ENCODE results near the gene PARVB.

Gene PARVB

DNA sequence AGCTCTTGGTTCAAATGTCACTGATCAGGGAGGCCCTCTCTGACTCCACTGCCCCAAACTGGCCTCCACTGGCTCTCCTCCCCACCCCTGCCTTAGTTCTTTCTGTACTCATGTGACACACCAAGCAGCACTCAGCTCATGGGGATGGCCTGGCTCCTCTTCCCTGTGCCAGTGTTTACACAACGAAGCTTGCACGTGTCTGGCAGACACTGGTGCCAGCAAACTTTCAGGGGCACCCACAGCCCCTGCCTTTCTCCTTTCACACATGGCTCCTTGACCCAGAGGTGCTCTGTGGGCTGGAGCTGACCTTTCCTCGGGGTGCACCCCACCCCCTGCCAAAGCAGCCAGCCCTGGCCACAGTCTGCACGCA lies 119.0 kb downstream of the PARVB start:
- no peak for DNase-seq

DNA sequence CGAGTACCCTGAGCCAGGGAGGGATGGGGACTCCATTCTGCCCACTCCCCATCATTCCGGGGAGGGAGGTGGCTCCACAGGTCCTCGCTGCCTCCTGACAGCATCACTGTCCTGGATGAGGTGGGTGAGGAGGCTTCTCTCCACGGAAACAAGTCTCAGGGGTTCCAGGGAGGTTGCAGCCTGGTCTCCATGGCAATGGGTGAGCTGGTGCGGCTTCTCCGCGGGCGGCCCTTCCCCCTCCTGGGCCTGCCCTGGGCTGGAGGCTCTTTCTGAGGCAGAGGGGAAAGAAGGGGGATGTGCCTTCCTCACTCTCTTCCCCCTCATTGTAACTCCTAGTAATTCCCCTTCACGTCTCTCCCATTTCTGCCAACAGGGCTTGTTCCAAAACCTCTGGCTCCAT lies 119.5 kb downstream of the PARVB start:
- DNase-seq: no peak

DNA sequence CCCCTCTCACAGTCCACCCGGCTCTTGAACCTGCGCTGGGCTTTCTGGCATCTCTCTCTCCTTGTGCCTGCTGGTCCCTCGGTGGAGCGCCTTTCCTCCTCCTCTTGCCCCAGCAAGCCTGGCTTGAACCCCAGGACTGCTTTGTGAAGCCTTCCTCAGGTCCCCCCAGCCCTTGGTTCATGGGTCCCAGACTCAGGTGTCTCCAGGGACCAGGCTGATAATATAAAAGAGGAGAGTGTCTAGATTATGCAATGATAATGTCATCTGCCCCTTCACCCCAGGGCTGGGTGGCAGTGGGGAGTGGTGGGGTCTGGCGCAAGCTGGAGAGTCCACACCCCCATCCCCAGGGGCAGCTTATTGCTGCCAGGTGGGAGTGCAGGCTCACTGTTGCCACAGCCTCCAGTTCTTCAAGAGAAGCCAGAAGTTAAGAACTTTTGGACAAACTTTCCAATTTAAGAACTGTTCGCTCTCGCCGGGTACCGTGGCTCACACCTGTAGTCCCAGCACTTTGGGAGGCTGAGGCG lies 120.0 kb downstream of the PARVB start:
- no peak for DNase-seq

DNA sequence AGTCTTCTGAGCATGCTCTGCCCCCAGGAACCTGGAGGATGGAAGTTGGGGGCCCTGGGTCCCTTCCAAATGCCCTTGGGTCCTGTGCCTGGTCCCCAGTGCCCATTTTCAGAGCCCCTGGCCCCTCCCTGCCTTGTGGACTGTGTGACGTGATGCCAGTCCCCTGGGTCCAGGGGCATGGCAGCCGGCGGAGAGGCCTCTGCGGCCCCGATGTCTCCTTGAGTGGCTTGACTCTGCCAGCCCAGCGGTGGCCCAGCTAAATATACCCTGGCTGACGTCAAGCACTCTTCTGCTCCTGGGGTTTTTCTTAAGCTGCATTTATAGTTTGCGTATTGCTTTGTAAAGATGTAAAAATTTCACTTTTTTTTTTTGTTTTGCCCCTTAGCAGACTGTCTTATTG lies 121.4 kb downstream of the PARVB start:
- DNase-seq: no peak

DNA sequence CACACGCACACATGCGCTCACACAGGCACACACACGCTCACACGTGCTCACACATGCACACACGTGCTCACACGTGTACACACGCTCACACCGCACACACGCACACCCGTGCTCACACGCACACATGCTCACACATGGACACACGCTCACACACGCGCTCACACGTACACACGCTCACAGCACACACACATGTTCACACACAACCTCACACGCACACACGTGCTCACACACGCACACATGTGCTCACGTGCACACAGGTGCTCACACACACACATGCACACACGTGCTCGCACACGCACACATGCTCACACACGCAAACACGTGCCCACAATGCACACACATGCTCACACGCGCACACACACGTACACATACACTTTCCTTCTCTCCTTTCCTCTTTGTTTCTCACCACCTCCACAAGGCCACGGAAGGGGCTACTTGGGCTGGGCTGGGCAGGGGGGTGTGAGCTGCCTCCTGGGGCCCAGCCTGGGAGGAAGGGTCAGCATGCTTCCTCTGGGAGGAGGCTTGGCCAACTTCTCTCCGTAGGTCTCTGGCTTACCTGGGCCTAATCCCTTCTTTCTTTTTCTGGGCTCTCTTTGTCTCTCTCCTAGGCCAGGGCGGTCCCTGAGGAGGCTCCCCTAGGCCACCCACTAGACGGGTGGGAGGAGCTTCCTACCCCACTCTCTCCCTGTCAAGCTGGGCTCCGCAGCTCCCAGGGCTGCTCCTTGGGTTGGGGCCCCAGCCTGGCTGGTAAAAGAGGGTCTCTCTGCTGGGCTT lies 122.2 kb downstream of the PARVB start:
- no peak for DNase-seq

DNA sequence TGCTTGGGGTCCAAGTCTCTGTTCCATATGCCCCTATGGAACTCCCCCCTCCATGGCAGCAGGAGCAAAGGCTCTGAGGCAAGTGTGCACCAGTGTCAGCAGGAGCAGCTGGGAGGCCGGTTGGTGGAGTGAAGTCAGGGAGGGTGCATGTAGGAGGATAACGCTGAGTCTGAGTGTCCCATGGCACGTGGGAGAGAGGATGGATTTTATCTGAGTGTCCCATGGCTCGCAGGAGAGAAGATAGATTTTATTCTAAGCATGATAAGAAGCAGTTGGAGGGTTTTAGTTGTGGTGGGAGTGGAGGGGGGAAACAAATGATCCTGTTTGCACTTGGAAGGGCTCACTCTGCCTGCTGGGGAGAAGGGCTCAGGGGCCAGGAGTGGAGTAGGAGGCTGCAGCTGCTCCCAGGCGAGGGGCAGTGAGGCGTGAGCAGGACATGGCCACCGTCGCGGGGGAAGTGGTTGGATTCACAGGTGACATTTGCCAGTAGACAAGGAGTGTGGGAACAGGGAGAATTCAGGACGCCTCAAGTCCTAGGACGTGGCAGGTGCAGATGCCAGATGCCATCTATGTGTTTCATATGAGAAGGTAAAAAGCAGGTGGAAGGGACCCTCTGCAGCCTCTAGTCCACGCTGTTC lies 123.0 kb downstream of the PARVB start:
- no peak for DNase-seq

DNA sequence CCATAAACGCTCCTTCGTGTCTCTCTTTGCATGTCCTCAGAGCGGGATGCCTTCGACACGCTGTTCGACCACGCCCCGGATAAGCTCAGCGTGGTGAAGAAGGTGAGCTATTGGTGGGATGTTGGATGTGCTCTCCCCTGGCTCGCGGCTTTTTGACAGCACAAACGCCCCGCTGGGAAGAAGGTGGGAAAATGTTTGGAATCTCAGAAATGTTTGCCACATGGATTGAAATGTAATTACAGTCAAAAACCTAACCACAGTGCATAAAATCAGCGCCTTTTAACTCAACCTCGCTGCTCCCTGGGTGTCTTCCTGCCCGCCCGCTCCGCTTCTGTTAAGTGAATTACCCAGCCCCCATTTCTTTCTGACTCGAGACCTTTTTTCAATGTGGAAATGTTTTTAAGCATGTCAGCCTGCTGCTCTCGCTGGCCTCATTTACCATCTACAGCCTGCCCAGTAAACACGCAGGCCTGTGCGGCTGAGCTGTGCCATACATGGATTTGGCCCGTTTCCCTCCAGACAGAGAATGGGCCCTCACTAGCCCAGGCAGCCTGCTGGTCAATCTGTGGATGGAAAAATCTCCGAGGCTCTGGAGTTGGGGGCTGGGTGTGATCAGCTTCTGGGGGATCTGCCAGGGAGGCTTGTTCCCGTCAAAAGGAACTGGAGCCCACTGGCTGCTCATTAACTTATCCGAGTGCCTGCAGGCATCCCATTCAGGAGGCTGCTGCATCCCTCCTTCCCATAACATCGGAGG lies 123.9 kb downstream of the PARVB start:
- no peak for DNase-seq

DNA sequence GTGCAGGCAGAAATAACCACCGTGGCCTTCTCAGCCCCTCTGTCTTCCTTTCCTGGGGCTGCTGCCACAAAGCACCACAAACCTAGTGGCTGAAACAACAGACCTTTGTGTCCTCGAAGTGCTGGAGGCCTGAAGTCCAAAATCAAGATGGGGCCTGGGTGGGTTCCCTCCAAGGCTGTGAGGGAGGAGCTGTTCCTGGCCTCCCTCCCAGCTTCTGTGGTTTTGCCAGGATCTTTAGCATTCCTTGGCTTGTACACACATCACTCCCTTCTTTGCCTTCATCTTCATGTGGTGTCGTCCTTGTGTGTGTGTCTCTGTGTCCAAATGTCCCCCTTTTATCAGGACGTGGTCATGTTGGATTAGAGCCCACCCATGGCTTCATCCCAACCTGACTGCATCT lies 127.6 kb downstream of the PARVB start:
- DNase-seq: no peak

DNA sequence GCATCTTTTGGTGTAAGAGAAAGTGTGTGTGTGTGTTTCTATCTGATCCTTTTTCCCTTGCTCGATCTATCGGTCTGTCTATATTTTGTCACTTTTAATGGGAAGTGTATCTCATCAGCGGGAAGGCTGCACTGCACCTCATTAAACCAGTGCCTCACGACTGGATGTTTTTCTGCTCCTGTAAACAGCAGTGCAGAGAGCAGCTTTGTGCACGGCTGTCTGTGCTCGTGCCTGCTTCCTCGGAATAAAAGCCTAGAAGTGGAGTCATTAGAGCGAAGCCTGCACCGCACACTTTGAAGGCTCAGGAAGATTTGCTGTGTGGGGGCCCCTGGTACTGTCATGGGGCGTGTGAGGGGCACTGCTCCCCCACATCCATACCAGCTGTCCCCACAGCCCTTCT lies 129.6 kb downstream of the PARVB start:
- DNase-seq: no peak

DNA sequence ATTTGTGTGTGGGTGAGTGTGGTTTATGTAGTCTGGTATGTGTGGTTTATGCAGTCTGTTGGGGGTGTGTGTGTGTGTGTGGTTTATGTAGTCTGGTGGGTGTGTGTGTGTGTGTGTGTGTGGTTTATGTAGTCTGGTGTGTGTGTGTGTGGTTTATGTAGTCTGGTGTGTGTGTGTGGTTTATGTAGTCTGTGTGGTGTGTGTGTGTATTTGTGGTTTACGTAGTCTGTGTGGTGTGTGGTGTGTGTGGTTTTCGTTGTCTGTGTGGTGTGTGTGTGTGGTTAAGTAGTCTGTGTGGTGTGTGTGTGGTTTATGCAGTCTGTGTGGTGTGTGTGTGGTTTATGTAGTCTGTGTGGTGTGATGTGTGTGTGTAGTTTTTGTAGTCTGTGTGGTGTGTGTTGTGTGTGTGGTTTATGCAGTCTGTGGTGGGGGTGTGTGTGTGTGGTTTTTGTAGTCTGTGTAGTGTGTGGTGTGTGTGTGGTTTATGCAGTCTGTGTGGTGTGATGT lies 130.4 kb downstream of the PARVB start:
- peak; percentile 9 for DNase-seq

DNA sequence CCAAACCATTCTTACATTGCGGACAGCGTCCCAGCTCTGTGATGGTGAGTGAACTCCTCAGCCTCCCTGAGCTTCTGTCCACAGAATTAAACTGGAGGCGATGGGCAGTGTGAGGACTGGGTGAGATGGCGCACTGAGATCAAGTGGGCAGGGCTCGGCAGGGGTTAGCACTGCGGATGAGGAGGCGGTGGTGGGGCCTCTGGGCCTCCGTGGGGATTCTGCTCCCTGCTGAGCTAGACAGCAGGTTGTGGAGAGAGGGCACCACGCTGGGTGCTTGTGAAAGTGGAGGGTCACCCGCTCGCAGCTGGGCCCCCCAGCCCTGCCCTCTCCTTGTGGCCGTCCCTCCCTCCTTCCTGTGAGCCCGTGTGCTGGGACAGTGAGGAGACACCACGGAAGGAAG lies 131.0 kb downstream of the PARVB start:
- no peak for DNase-seq

DNA sequence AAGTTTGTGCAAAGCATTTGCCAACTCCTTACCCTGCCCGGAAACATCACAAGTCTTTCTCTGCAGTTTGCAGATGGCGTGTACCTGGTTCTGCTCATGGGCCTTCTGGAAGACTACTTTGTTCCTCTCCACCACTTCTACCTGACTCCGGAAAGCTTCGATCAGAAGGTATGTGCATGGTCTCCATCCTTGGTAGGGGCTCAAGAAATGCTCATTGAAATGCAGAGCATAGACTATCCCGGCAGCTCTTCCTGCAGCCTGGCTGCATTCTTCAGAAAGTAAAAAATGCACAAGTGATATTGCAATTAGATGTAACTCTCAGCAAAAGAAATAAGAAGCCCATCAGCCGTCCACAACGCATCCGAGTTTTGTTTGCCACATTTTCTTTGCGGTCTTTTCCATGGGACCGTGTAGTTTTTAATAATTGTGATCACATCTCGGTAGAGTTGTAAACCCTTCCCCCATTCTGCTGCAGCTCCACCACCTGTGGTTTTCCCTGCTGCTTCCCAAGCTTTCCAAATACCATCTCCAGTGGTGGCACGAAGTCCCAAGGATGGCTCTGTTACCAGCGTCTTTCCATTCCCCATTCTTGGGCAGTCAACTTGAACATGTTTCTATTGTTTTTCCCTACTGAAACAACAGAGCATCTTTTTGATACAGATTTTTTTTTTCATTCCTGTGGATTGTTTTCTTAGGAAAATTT lies 134.0 kb downstream of the PARVB start:
- no peak for DNase-seq

DNA sequence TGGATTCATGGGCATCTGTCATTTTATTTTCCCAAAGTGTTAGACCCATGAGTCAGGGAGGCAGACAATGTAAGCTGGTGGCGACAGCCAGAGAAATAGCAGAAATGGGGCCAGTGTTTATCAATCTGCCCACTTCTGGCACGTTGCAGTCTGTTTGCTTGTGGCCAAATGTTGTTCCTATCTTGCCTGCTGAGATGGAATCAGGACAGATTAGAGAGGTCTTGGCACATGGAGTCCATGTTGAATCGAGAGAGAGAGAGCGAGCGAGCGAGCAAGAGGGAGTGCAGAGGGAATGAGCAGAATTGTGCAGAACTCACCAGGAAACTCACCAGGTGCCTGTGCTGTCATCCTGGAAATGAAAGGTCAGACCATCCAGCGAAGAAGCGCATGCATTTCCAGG lies 134.7 kb downstream of the PARVB start:
- DNase-seq: no peak

DNA sequence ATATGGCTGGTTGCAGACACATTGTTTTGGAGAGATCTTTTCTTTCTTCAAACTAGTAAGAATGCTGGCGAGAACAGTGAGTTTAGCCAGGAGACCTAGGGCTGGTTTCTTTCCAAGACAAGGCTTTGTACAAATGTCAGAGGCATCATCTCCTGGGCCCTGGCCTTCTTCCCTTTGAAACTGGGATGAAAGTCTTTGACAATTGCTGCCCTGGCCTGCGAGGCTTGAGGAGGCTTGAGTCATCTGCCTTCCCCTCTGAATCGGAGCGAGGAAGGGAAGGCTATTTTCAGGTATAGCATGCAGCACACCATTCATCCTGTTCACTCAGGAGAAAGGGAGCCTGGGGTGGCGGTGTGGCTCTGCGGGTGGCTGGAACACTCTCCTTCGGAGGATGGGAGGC lies 135.1 kb downstream of the PARVB start:
- no peak for DNase-seq

DNA sequence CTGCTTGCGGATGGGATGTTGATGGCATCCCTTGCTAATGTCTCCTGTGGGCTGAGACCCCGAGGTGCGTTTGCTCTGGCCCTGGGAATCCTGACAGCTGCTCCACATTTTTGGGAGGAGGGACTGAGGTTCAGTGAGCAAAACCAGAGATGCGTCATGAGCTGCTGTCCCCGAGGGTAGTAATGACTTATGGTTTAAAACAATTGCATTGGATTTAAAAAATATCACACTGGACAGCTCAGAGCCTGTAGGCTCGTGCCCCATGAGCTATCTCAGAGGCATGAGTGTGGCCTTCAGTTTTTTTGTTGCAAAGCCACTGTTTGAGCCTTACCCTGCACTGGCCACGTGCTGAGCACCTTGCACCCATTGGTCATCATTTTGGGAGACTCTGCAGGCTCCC lies 135.7 kb downstream of the PARVB start:
- no peak for DNase-seq

DNA sequence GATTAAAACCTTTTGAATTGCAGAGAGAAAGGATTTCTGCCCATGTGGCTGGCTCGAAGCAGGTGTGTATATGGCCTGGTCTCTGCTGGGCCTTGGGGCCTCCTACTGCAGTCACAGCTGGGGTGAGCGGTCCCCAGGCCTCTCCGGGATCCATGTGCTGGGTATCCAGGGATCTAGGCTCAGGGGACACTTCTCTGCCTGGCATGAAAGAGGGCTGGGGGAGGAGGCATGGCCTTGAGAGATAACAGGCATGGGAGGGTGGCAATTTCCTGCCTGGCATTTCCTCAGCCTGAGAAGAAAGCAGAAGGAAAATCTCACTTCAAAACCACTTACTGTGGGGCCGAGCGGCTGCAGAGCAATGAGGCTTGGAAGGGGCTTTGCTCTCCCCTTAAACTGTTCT lies 136.3 kb downstream of the PARVB start:
- DNase-seq: no peak

DNA sequence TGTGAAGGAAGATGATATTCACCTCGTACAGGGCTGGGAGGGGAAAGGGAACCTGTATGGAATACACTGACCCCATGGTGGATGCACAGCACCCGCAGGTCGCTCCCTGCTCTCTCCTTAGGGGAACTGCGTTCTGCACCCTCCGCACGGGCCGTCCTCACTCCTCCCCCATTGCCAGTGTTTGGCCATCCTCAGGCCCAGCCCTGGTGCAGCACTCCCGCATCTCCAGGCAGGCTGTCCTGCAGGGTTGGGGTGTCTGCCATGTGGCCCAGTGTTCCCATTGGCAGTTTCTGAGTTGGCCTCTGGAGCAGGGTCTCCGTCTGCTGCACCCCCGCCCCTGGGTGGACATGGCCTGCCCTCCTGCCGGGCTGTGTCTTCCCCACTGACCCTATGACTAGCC lies 137.6 kb downstream of the PARVB start:
- no peak for DNase-seq

DNA sequence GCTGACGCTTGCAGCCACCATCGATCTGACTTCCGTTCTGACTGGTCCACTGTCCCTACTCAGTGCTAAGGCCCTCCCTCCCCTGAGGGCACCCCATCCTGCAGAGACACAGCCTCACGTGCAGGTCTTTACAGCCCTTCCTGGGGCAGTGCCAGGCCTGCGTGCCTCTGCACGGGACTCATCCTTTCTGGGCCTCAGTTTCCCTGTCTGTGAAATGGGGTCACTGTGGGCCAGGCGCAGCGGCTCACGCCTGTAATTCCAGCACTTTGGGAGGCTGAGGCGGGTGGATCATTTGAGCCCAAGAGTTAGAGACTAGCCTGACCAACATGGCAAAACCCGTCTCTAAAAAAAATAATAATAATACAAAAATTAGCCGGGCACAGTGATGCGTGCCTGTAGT lies 138.9 kb downstream of the PARVB start:
- DNase-seq: no peak

DNA sequence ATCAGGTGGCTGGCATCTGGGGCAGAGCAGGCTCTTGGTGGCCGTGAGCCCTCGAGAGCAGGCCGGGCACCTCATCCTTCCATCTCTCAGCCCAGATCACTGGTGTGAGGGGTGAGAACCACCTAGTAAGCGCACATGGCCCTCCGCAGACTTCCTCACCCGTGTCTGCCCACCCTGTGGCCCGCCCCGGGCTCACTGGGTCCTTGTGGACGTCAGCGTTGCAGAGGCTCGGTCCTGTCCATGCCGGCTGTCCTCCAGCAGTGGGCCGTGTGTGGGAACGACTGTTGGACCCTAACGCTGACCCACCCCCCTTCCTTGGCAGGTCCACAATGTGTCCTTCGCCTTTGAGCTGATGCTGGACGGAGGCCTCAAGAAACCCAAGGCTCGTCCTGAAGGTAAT lies 139.4 kb downstream of the PARVB start:
- DNase-seq: no peak

DNA sequence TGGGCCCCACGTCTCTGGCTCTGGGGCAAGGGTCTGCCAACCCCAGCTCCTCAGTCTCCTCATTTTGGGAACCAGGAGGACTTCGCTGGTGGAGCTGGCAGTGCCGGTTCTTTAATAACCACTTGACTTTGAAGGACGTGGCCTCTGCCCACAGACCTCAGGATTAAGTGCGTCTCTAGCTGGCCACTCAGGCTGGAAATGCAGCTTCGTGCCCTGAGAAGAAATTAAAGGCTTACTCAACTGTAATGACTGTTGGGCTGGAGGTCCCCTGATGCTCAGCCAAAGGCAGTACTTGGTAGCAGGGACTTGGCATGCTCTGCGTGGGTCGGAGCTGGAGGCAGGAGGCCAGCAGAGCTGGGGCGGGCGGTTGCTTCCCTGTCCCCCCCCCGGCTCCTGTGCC lies 139.9 kb downstream of the PARVB start:
- no peak for DNase-seq

DNA sequence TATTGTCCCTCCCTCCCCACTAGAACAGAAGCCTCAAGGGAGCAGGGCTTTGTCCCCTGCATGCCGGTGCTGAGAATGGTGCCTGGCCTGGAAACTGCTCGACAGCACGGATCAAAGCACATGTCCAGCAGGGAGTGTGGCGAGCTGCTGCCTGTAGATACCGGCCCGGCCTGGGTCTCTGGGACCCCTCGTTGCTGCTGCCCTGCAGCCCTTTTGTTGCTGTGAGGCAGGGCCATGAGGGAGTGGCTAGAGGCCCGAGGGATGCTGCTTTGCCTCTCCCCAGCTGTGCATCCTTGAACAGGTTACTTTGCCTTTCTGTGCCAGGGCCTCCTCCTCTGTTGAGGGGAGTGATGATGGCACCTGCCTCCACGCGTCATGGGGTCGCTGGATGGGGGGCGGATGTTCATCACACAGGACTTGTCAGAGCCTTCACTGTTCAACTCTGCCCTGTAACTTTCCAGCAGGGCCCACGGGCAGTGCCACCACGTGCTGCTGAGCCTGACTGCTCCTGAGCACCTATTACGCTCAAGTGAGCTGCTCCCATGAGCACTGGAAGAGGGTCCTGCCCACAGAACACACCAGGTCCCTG lies 141.3 kb downstream of the PARVB start:
- no peak for DNase-seq

DNA sequence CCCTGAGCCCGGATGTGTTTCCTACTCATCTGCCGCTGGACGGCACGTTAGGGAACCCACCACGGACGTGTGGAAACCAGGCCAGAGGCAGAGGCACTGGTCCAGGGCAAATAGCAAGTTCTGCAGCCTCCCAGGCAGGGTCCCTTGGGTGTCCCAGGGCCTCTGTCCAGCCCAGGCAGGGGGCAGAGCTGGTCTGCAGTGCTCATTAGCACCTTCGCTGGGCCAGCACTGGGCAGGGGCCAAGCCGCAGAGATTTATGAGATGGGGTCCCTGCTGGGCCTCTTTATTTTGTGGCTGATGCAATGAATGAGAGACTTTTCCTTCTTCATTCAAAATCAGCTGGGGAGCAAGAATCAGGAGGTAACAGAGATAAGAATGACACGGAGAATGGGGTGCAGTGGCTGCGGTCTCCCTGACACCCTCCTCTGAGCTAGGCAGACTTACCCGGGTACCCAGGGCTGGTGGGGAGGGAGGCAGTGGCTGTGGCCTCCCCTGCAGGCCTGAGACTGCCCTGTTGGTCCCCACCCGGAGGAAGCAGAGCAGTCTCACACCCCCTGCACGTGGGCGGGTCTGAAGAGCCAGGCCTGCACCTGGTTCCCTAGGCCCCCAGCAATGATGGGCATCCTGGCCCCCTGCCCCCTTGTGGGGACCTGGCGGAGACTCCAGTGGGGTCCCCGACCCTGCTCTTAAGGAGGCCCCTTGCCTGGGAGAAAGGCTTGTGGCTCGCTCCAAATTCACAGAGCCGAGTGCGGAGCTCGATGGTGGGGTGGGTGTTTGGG lies 142.6 kb downstream of the PARVB start:
- no peak for DNase-seq

All from CD4-positive, alpha-beta T cell treated with Interferon gamma for 1 hour (primary cell).